HG03060 (cell line): ENCODE results near the gene PPFIBP1.
"Not testable (repeated sequence)": the region's sequence is repeated elsewhere in the genome, so short reads cannot be mapped to it uniquely, and the experiment has no call there.

Source experiments
- ATAC-seq: cut with Tn5 transposase; IDR thresholded peaks from one replicate; pipeline ENCODE4 v1.9.1; 2021; ENCODE audit warnings: low read depth, moderate number of reproducible peaks; ENCODE audit not compliant: unreplicated experiment

PPFIBP1 gene

DNA sequence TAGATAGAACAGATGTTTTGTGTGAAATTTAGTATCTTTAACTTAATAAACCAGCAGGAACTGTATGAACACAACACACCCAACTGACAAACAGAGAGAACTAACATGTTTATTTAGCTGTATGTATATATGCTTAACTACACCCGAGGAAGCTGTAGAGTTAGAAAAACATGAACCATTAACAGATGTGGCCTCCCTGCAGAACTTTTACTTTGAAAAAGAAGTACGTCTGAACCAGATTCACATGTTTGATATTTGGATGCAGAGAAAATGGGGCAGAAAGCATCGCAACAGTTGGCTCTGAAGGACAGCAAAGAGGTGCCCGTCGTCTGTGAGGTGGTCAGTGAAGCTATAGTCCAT, 172.3 kb downstream of the PPFIBP1 start, which contains the start of gene REP15:
Gene REP15 (plus strand): TSS at position 155 of the 360 bp plus-strand sequence. CDS start 116 bp downstream, at position 271.
- no peak for ATAC-seq

DNA sequence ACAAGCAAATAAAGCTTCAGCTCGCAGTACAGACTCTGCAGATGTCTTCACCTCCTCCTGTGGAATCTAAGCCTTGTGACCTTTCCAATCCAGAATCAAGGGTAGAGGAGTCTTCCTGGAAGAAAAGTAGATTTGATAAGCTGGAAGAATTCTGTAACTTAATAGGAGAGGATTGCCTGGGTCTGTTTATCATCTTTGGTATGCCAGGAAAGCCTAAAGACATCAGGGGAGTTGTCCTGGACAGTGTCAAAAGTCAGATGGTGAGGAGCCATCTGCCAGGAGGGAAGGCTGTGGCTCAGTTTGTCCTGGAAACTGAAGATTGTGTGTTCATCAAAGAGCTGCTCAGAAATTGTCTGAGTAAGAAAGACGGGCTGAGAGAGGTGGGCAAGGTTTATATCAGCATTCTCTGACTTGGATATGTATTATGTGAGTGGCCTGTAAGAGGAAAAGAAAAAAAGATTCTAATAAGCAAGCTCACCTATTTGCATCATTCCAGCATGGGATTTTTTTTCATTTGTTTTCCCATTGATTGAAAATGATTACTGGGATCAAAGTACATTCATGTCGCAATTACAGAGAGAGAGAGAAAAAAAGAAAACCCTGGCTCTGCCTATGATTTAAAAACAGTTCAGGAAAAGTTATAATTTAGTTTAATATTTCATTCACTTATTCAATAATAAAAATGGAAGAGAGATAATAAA, 173.0 kb downstream of the PPFIBP1 start:
- ATAC-seq = no peak

DNA sequence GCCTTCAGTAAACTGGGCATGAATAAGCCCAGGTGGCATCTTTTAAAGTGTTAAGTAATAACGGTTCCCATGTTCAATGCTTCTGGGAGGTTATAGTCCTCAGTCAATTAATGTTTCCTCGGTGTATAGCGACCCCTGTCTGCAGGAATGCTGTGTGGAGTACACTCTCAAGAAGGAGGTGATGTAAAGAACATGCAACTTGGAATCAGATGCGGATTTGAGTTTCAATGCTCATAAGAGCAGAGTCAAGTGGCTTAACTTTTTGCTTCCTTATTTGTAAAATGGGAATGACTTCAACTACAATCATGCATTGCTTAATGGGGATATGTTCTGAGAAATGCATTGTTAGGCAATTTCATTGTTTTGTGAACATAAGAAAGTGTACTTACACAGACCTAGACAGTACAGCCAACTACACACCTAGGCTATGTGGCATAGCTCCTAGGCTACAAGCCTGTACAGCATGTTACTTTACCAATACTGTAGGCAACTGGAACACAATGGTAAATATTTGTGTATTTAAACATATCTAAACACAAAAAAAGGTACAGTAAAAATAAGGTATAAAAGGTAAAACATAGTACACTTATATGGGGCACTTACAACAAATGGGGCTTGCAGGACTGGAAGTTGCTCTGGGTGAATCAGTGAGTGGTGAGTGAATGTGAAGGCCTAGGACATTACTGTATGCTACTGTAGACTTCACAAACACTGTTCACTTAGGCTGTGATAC, 179.9 kb downstream of the PPFIBP1 start:
- ATAC-seq = peak; percentile 79

DNA sequence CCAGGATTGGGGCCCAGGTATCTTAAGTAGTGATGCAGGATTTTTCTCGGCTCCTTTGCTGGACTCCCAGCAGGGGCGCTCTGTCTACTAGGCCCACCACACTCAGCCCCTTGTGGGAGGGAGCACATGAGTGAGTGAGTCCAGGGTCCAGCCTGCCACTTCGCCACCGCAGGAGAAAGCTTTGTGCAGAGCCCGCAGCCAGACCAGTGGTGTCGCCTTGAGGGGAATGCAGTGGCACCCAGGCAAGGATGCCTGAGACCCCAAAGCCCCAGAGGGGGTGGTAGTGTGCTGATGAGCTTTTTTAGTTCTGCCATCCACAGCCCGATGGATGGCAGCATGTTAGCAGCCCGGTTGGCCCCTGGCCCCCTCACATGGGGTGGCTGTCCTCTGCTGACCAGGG, 181.3 kb downstream of the PPFIBP1 start:
- ATAC-seq = no peak

DNA sequence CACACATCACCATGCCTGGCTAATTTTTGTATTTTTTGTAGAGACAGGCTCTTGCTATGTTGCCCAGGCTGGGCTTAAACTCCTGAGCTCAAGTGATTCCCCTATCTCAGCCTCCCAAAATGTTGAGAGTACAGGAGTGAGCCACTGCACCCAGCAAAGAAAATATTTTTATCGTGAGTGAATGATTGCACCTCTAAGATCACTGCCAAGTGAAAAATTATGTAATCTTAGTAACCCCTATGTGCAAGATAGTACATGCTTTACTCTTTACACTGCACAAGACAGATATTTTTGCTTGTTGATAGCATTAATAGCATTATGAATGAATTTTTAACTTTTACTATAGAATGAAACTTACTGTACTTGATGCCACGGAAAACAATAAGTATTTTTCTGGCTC, 183.2 kb downstream of the PPFIBP1 start:
- no peak for ATAC-seq

DNA sequence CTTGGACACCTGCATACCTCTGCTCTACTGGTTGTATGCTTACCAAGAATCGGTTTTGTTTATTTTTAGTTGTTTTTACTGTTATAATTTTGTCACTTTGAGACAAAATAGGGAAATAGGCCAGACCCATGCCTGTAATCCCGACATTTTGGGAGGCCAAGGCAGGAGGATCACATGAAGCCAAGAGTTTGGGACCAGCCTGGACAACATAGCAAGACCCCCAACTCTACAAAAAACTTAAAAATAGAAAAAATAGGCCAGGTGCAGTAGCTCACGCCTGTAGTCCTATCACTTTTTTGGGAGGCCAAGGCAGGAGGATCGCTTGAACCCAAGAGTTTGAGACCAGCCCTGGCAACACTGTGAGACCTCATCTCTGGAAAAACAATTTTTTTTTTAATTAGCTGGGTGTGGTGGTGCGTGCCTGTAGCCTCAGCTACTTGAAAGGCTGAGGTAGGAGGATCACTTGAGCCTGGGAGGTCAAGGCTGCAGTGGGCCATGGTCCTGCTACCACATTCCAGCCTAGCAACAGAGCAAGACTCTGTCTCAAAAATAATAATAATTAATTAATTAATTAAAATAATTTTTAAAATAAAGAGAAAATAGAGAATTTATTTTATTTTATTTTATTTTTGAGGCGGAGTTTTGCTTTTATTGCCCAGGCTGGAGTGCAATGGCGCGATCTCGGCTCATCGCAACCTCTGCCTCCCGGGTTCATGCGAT, 185.4 kb downstream of the PPFIBP1 start:
- ATAC-seq = no peak

DNA sequence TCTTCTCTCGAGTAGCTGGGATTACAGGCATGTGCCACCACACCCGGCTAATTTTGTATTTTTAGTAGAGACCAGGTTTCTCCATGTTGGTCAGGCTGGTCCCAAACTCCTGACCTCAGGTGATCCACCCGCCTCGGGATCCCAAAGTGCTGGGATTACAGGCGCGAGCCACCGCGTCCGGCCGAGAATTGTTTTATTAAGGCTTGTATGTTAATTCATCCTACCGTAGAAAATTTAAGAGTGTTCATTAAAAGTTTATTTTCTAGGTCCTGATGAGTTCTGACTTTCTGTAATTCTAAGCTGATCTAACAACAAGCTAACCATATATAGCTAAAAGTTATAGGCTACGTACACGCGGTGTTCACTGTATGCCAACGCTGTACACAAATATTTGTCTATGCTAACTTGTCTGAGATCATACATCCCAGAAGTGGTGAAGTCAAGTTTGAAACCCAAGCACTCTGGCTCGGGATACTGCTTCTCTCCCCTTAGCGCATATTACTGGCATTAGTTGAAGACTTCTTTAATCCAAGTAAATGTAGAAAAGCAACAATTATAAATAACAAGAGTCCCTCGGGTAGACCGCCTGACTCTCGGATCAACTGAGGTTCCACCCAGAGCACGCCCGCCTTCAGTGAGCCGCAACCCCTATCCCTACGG, 186.1 kb downstream of the PPFIBP1 start:
- peak; percentile 15 for ATAC-seq

DNA sequence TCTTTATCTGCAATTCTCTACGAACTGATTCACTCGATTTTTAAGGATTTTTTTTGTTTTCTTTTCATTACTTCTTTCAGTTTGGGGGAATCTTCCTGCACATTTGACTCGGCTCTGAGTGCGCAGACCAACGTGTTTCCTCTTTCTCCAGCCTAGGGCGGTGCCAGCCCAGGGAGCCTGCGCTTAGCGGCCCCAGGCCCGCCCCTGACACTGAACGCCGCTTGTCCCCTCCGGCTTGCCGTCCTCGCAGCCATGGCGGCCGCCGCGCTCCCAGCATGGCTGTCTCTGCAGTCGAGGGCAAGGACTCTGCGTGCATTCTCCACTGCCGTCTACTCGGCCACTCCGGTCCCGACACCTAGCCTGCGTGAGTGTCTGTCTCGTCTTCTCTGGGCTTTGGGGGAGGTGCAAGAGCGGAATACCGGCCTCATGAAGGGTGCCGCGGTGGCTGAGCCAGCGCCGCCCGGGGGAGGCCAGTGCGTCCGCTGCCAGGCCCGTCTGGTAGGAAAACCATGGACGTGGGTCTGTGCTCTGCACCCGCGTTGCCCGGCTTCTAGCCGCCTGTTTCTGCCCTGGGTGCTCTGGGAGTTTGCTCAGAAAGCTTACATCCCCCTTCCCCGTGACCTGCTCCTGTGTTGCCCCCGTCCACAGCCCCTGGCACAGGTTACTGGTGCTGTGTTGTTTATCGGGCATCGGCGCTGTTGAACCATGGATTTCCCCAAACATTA, 186.7 kb downstream of the PPFIBP1 start, which contains the start of gene MRPS35:
Gene MRPS35 (plus strand): TSS at position 241 of the 725 bp plus-strand sequence. CDS start 12 bp downstream, at position 253.
- peak; percentile 91 for ATAC-seq

DNA sequence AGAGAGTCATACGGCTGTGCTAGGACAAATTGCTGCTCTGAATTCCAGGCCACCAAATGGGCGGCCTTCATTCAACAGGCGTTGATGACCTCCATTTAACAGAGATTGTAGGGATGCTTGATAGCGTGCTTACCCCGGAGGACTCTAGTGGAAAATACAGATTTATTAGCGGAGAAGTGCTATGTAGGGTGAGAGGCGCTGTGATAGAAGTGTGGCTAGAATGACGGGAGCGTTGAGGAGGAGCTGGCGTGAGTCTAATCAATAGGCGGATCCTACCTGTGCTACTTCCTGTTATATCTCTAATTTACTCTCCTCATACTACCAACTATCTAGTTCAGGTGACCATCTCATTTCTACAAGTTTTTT, 187.3 kb downstream of the PPFIBP1 start:
- ATAC-seq = no peak

DNA sequence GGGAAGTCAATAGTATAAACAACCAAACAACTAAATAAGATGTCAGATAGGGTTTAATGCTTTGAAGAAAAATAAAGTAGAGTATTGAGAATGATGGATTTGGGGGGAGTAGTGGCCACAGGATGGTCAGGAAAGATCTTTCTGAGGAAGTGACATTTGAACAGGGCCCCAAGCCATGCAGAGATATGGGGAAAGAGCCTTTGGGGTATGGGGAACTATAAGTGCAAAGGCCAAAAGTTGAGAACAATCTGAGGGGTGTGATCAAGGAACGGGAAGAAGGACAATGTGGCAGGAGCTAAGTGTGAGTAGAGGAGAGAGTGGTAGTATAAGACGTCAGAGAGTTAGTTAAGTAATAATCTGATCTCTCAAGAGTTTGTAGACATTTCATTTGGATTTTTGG, 188.0 kb downstream of the PPFIBP1 start:
- ATAC-seq = no peak

DNA sequence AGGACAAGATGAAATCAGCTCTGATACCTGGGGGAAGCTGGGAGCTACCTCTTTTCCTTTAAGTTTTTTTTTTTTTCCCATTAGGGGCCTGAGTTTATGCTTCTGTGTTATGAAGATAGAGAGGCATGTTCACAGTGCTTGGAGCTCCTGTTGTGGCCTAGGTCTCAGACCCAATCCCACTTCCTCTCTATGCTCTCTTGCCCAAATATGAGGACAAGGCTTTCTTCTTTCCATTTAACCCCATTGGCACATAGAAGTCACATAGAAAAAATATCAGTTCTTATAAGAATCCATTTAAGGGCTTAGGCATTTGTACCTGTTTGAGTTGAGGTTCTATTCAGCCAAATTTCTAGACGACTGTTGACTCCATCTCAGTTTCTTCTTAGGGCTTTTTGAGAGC, 199.2 kb downstream of the PPFIBP1 start:
- no peak for ATAC-seq

DNA sequence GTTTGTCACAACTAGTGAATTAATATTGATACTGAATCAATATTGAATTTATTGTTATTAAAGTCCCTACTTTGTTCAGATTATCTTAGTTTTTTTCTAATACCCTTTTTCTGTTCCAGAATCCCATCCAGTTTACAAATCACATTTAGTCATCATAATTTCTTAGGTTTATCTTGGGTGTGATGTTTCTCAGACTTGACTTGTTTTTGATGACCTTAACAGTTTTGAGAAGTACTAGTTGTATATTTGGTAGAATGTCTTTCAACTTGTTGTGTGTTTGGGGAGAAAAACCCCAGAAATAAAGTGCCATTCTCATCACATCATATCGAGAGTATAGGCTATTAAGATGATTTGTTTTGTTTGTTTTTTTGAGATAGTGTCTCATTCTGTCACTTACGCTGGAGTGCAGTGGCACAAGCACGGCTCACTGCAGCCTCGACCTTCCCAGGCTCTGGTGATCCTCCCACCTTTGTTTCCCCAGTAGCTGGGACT, 206.1 kb downstream of the PPFIBP1 start:
- no peak for ATAC-seq

DNA sequence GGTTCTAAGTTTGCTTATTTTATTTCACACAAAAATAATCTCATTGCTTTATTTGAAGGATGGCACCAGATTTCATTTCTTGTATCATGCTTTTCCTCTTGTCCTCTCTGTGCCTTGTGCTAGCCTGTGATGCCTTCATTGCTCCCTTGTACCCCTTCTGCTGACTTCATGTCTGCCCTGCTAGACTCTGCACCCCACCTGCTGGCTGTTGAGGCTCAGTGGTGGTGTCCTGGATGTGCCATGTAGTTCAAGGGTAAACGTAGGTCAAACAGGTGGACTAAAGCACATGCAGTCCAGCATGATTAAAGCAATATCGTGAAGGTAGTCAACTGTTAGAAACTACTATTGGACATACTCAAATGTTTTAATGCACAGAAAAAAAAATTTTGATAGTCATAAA, 208.3 kb downstream of the PPFIBP1 start:
- ATAC-seq = no peak

DNA sequence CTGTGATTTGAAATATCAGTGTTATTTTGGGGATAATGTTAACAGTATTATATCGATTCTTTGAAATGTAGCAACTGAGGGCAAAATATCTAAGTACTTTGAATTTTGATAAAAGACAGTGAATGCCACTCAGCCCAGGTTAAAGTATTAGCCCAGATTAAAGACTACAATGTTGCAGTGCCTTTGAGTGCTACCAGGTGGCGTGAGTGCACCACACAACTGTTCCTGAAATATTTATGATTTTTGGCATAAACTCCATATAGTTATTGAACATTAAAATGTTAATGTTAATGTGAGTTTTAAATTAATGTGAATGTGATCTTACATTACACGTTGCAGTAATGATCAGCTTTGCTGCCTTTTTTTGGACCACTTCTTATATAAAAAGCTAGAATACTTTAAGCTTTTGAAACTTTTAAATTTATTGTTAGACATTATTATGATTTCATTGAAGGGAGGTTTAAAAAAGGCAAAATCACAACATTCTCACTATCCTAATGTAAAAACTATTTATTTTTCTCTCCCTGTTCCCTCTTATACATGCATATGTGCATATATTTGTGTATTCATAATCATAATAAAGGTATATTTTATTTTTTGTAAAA, 209.1 kb downstream of the PPFIBP1 start:
- no peak for ATAC-seq

DNA sequence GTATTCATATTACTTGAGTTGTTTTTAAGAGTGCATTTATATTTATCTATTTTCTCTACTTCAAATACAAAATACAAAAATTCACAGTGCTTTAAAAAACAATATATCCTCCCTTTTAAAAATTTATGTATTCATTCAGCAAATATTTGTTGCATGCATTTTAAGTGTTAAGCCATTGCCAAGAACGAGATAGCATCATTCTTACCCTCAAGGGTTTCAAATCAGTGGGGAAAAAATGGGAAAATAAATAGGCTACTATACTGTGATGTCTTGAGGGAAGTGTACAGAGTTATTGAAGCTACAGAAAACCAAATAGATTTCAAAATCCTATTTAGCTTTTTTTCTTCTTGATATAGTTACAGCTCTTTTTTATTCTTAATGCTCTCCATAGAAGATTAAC, 209.8 kb downstream of the PPFIBP1 start:
- ATAC-seq = no peak

DNA sequence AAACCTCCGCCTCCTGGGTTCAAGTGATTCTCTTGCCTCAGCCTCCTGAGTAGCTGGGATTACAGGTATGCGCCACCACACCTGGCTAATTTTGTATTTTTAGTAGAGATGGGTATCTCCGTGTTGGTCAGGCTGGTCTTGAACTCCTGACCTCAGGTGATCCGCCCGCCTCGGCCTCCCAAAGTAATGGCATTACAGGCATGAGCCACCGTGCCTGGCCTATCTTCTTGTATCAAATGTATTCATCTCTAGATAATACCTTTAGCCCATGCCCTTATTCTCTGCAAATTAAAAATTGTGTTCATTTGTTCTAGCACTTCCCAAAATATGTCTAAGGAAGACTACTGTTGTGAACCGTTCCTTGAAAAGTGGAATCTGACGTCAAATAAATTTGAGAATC, 210.3 kb downstream of the PPFIBP1 start:
- ATAC-seq = not testable (repeated sequence)

DNA sequence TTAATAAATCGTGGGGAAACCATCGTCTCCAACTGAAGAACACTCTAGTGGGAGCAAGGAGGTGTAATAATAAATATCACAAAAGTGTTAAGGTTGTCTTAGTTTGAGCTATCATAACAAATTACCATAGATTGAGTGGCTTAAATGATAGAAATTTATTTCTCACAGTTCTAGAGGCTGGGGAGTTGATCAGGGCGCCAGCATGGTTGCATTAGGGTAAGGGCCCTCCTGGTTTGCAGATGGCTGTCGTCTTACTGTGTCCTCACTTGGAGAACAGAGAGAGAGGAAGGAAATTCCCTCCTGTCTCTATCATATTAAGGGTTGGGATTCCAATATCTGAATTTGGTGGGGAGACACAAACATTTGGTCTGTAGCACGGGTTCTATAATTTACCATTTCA, 219.6 kb downstream of the PPFIBP1 start:
- ATAC-seq = no peak
